HepG2 (cell line): ENCODE measurements around the gene ORMDL2. TPM values are rescaled to one million over a fixed set of nuclear protein-coding genes. Genes with fewer than 3 reads are reported as not detected.

Experiments
- AHR ChIP-seq: IDR thresholded peaks from 2 replicates; pipeline ENCODE4 v1.6.1; 2018; ENCODE audit warnings: missing genetic modification reagents, missing compliant biosample characterization
- CHD2 ChIP-seq: IDR thresholded peaks from 2 replicates; pipeline ENCODE4 v1.6.1; 2011; ENCODE audit warnings: low read depth, low read length, improper control_type of control experiment
- DR1 ChIP-seq: sonication (generic); formaldehyde crosslinking; IDR thresholded peaks from 2 replicates; pipeline ENCODE4 v1.8.0; 2021; ENCODE audit warnings: mild to moderate bottlenecking, missing genetic modification reagents, inconsistent platforms
- EED ChIP-seq: sonication (generic); formaldehyde crosslinking; IDR thresholded peaks from 2 replicates; pipeline ENCODE4 v1.5.0; 2020; ENCODE audit warnings: mild to moderate bottlenecking, missing genetic modification reagents
- GPN1 ChIP-seq: sonication (generic); formaldehyde crosslinking; IDR thresholded peaks from 2 replicates; pipeline ENCODE4 v1.5.1; 2020; ENCODE audit warnings: missing genetic modification reagents, borderline replicate concordance
- MIER2 ChIP-seq: IDR thresholded peaks from 2 replicates; pipeline ENCODE4 v1.6.1; 2016; ENCODE audit warnings: missing biosample characterization, missing genetic modification reagents
- NKX3-1 ChIP-seq: sonication (generic); formaldehyde crosslinking; IDR thresholded peaks from 2 replicates; pipeline ENCODE4 v1.5.0; 2020; ENCODE audit warnings: missing genetic modification reagents
- REXO4 ChIP-seq: sonication (generic); formaldehyde crosslinking; IDR thresholded peaks from 2 replicates; pipeline ENCODE4 v1.8.0; 2022; ENCODE audit warnings: missing genetic modification reagents, mild to moderate bottlenecking, borderline replicate concordance
- SETDB1 ChIP-seq: sonication (generic); formaldehyde crosslinking; IDR thresholded peaks from 2 replicates; pipeline ENCODE4 v1.5.1; 2020; ENCODE audit warnings: missing genetic modification reagents, mild to moderate bottlenecking, borderline replicate concordance
- SOX5 ChIP-seq: IDR thresholded peaks from 2 replicates; pipeline ENCODE4 v1.6.1; 2016; ENCODE audit warnings: borderline replicate concordance
- SPEN ChIP-seq: sonication (generic); formaldehyde crosslinking; IDR thresholded peaks from 2 replicates; pipeline ENCODE4 v1.5.1; 2020; ENCODE audit warnings: low read depth, mild to moderate bottlenecking, missing genetic modification reagents
- TSC22D2 ChIP-seq: sonication (generic); formaldehyde crosslinking; IDR thresholded peaks from 2 replicates; pipeline ENCODE4 v1.5.1; 2020; ENCODE audit warnings: missing genetic modification reagents, mild to moderate bottlenecking, borderline replicate concordance
- ZNF260 ChIP-seq: sonication (generic); formaldehyde crosslinking; IDR thresholded peaks from 2 replicates; pipeline ENCODE4 v1.4.0; 2020; ENCODE audit warnings: missing genetic modification reagents, low read depth, mild to moderate bottlenecking, borderline replicate concordance
- ZNF552 ChIP-seq: sonication (generic); formaldehyde crosslinking; IDR thresholded peaks from 2 replicates; pipeline ENCODE4 v1.9.0; 2022; ENCODE audit warnings: missing genetic modification reagents, mild to moderate bottlenecking, borderline replicate concordance
- ZNF724P ChIP-seq: sonication (generic); formaldehyde crosslinking; IDR thresholded peaks from 2 replicates; pipeline ENCODE4 v1.8.0; 2022; ENCODE audit warnings: missing genetic modification reagents, borderline replicate concordance
- ZNF841 ChIP-seq: sonication (generic); formaldehyde crosslinking; IDR thresholded peaks from 2 replicates; pipeline ENCODE4 v1.8.1; 2023; ENCODE audit warnings: missing genetic modification reagents, borderline replicate concordance
- polyA plus RNA-seq, 8 experiments: library from polyadenylated mRNA; depleted of rRNA in 3 of 8; stranded (reverse) in 7 of 8; unstranded in 1 of 8; fragments of >200 nt; fragmentation: Illumina TruSeq in 4 of 8; extraction: Trizol in 4 of 8; gene quantifications; 2 replicates each; pipeline versions ENCODE4 v1.2.1 to v1.2.3, GENCODE V29; 2011 to 2016; ENCODE audit warnings: low read depth in 4 of 8, missing spikeins in 1 of 8, mixed read lengths in 1 of 8; ENCODE audit not compliant: insufficient read depth in 1 of 8
- total RNA-seq, 5 experiments: library from RNA; depleted of rRNA; stranded (reverse); fragments of >200 nt; fragmentation: Illumina TruSeq; extraction: Trizol; gene quantifications; 2 replicates each; pipeline ENCODE4 v1.2.3, GENCODE V29; 2016; ENCODE audit warnings: low read depth in 1 of 5
- TF ChIP-seq, protein P1 (sequence below): sonication (generic); formaldehyde crosslinking; IDR thresholded peaks from 2 replicates; pipeline ENCODE4 v1.4.0; 2020; ENCODE audit warnings: missing genetic modification reagents
- TF ChIP-seq, protein P2 (sequence below): IDR thresholded peaks from 2 replicates; pipeline ENCODE4 v1.6.1; 2016; ENCODE audit warnings: low read depth, borderline replicate concordance
- TF ChIP-seq, protein P3 (sequence below): sonication (generic); formaldehyde crosslinking; IDR thresholded peaks from 2 replicates; pipeline ENCODE4 v1.4.0; 2020; ENCODE audit warnings: missing genetic modification reagents
- TF ChIP-seq, protein P4 (sequence below): sonication (generic); formaldehyde crosslinking; IDR thresholded peaks from 2 replicates; pipeline ENCODE4 v1.5.1; 2020; ENCODE audit warnings: missing genetic modification reagents, mild to moderate bottlenecking, borderline replicate concordance
- TF ChIP-seq, protein P5 (sequence below): sonication (generic); formaldehyde crosslinking; conservative IDR thresholded peaks from 2 replicates; pipeline ENCODE4 v1.4.0; 2020; ENCODE audit warnings: missing genetic modification reagents

The ORMDL2 gene
- total and polyA plus RNA-seq, 2 of the 13 experiments (the other 11 are each of a cell fraction or from before 2014, with no cell fraction given), result 24.0 to 28.6 TPM

DNA sequence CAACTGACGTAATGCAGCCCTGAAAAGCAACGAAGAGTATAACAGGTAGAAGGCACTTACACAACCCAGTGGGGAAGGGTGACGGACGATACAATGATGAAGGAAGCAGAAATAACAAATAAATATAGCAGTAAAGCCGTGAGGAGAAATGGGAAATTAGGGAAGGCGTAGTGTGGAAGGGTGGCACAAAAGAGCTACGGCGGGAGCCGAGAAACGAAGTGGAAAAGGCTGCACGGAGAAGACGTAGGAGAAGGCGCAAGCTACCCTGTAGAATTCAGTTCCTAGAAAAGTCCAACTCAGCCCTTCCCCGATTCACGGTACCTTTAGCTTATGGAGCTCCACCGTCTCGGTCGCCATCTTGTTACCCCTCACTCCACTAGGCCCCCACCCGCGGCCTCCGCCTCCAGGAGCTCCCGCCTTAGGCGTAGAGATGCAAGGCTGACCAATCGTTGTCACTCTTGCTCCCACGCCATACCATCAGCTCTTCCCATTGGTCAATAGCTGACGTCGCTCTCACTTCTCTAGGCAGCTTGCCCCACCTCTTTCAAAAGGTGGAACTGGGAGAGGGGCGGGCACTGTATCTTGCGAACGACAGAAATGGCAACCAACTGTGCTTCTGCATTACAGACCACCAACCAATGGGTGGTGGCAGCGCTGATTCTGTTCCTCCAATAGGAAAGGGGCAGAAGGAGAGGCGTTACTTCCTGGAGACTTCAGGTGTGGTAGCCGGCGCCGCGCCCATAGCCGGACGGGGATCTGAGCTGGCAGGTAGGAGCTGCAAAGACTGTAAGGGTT lies at the start of gene ORMDL2, which contains the start of gene SARNP (continued):
- TF ChIP-seq, protein P1, sequence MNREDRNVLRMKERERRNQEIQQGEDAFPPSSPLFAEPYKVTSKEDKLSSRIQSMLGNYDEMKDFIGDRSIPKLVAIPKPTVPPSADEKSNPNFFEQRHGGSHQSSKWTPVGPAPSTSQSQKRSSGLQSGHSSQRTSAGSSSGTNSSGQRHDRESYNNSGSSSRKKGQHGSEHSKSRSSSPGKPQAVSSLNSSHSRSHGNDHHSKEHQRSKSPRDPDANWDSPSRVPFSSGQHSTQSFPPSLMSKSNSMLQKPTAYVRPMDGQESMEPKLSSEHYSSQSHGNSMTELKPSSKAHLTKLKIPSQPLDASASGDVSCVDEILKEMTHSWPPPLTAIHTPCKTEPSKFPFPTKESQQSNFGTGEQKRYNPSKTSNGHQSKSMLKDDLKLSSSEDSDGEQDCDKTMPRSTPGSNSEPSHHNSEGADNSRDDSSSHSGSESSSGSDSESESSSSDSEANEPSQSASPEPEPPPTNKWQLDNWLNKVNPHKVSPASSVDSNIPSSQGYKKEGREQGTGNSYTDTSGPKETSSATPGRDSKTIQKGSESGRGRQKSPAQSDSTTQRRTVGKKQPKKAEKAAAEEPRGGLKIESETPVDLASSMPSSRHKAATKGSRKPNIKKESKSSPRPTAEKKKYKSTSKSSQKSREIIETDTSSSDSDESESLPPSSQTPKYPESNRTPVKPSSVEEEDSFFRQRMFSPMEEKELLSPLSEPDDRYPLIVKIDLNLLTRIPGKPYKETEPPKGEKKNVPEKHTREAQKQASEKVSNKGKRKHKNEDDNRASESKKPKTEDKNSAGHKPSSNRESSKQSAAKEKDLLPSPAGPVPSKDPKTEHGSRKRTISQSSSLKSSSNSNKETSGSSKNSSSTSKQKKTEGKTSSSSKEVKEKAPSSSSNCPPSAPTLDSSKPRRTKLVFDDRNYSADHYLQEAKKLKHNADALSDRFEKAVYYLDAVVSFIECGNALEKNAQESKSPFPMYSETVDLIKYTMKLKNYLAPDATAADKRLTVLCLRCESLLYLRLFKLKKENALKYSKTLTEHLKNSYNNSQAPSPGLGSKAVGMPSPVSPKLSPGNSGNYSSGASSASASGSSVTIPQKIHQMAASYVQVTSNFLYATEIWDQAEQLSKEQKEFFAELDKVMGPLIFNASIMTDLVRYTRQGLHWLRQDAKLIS (CRISPR knock-in tag), result no peak
- TF ChIP-seq EED (no peak), SOX5 (no peak; the same call in none of the 2 replicates), NKX3-1 (no peak), GPN1 (CRISPR knock-in tag) (no peak), SETDB1 (CRISPR knock-in tag) (no peak), SPEN (CRISPR knock-in tag) (peak; percentile 61), DR1 (CRISPR knock-in tag) (peak; percentile 75), AHR (0 out of 2 replicates have a peak, but pooled peaks have one; percentile 54), ZNF260 (CRISPR knock-in tag) (no peak), MIER2 (CRISPR knock-in tag) (no peak), CHD2 (no peak; the same call in 1 of the 2 replicates), ZNF841 (no peak), ZNF724P (CRISPR knock-in tag) (no peak), TSC22D2 (CRISPR knock-in tag) (no peak), ZNF552 (no peak), REXO4 (CRISPR knock-in tag) (no peak)
- TF ChIP-seq, protein P2, sequence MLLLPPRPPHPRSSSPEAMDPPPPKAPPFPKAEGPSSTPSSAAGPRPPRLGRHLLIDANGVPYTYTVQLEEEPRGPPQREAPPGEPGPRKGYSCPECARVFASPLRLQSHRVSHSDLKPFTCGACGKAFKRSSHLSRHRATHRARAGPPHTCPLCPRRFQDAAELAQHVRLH (CRISPR knock-in tag), result no peak
- TF ChIP-seq, protein P3, sequence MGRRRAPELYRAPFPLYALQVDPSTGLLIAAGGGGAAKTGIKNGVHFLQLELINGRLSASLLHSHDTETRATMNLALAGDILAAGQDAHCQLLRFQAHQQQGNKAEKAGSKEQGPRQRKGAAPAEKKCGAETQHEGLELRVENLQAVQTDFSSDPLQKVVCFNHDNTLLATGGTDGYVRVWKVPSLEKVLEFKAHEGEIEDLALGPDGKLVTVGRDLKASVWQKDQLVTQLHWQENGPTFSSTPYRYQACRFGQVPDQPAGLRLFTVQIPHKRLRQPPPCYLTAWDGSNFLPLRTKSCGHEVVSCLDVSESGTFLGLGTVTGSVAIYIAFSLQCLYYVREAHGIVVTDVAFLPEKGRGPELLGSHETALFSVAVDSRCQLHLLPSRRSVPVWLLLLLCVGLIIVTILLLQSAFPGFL (CRISPR knock-in tag), result no peak
- TF ChIP-seq, protein P4, sequence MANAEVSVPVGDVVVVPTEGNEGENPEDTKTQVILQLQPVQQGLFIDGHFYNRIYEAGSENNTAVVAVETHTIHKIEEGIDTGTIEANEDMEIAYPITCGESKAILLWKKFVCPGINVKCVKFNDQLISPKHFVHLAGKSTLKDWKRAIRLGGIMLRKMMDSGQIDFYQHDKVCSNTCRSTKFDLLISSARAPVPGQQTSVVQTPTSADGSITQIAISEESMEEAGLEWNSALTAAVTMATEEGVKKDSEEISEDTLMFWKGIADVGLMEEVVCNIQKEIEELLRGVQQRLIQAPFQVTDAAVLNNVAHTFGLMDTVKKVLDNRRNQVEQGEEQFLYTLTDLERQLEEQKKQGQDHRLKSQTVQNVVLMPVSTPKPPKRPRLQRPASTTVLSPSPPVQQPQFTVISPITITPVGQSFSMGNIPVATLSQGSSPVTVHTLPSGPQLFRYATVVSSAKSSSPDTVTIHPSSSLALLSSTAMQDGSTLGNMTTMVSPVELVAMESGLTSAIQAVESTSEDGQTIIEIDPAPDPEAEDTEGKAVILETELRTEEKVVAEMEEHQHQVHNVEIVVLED (CRISPR knock-in tag), result peak; percentile 76
- TF ChIP-seq, protein P5, sequence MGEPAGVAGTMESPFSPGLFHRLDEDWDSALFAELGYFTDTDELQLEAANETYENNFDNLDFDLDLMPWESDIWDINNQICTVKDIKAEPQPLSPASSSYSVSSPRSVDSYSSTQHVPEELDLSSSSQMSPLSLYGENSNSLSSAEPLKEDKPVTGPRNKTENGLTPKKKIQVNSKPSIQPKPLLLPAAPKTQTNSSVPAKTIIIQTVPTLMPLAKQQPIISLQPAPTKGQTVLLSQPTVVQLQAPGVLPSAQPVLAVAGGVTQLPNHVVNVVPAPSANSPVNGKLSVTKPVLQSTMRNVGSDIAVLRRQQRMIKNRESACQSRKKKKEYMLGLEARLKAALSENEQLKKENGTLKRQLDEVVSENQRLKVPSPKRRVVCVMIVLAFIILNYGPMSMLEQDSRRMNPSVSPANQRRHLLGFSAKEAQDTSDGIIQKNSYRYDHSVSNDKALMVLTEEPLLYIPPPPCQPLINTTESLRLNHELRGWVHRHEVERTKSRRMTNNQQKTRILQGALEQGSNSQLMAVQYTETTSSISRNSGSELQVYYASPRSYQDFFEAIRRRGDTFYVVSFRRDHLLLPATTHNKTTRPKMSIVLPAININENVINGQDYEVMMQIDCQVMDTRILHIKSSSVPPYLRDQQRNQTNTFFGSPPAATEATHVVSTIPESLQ (CRISPR knock-in tag), result no peak
